Left cardiac atrium (tissue), 4 donors: ENCODE results near the gene FLNC. TPM values are rescaled to one million over a fixed set of nuclear protein-coding genes. Genes with fewer than 3 reads are reported as not detected.

Source experiments
- ATAC-seq, 2 donors: fragments of 200-7000 bp; cut with Tn5 transposase; one replicate each; pipeline ENCODE4 v1.9.1; 2020; ENCODE audit warnings: mild to moderate bottlenecking in 2 of 2, moderate library complexity in 2 of 2
- DNase-seq: peaks from one replicate; pipeline ENCODE4 v3.0.0-alpha.2; 2020
- intact Hi-C, 2 donors: fragments of 100-400 bp; cut with DNase I; formaldehyde crosslinking; loops; one replicate each; pipeline versions ENCODE4 v1.14.1 to v1.15.1; 2022 to 2023
- long read RNA-seq: library from polyadenylated mRNA; unstranded; transcript quantifications from one replicate; pipeline ENCODE4 v2.0.0, GENCODE V29; 2021
- total RNA-seq, 2 donors: library from RNA; stranded (reverse); fragmentation: NEBNext Ultra II Directional; extraction: Animal tissue kit (Norgen Biotek cat#: 25700); gene quantifications; one replicate each; pipeline ENCODE4 v1.2.1, GENCODE V29; 2021
- donor health status: DM: no; HTN: yes; CAD: no.
- donor health status: DM: no; HTN: yes; CAD: no; lungs with severe emphysema.
- donor health status: DM: yes; HTN: yes; CAD: no.
- donor health status: Dilated cardiomyopathy.

FLNC gene
- total RNA-seq: 100 to 1,000 TPM; 226 to 257 TPM
- long read RNA-seq, partial matches to known transcripts: 211 of 225 reads
- long read RNA-seq, other reads (novel, unspliced or antisense): 14 of 225 reads

GRCh38 chr7:128830231-128831177, at the start of gene FLNC:
TSS of gene FLNC (plus strand) at chr7:128830406. CDS start at chr7:128830638, 232 bp downstream.
- peak; percentile 70 for DNase-seq
- intact Hi-C loops: no loop called here
- ATAC-seq: peak; percentile 15 to 28

GRCh38 chr7:128781126-128781525, 49.1 kb upstream of the FLNC start:
- intact Hi-C loops: no loop called here
- DNase-seq: no peak
- ATAC-seq: no peak

GRCh38 chr7:128781851-128782250, 48.4 kb upstream of the FLNC start:
- no peak for ATAC-seq
- no peak for DNase-seq
- intact Hi-C loops: no loop called here

GRCh38 chr7:128783143-128783861, 46.9 kb upstream of the FLNC start:
- peak; percentile 71 for DNase-seq
- peak; percentile 70 to 93 for ATAC-seq
- intact Hi-C loops: no loop called here

- intact Hi-C loops: loop anchor here in 1 of 2 donors (5.0 kb wide), 1 partner anchor 37 kb away; no protein-coding TSS in a partner anchor
- DNase-seq (no peak), ATAC-seq (no peak)
These were observed 44.5 kb upstream of the FLNC start for GRCh38 chr7:128785738-128786137.

GRCh38 chr7:128788446-128789412, 41.5 kb upstream of the FLNC start:
- ATAC-seq: no peak
- intact Hi-C loops: loop anchor here in 1 of 2 donors (5.0 kb wide), 1 partner anchor 34 kb away; no protein-coding TSS in a partner anchor
- no peak for DNase-seq

GRCh38 chr7:128790315-128791041, 39.7 kb upstream of the FLNC start:
- DNase-seq: no peak
- intact Hi-C loops: no loop called here
- peak; percentile 28 to 38 for ATAC-seq

- intact Hi-C loops: no loop called here
- ATAC-seq (peak; percentile 91 to 96), DNase-seq (peak; percentile 76)
These were observed 38.9 kb upstream of the FLNC start, which contains the start of gene CCDC136 for GRCh38 chr7:128791121-128791971. TSS of gene CCDC136 (plus strand) at chr7:128791968. CDS start at chr7:128792412, 444 bp downstream.

- ATAC-seq: peak in 1 of 2 donors; percentile 29
- DNase-seq: no peak
- intact Hi-C loops: no loop called here
These were observed 38.3 kb upstream of the FLNC start for GRCh38 chr7:128791972-128792327.

- ATAC-seq (no peak), DNase-seq (no peak)
- intact Hi-C loops: no loop called here
These were observed 37.6 kb upstream of the FLNC start for GRCh38 chr7:128792471-128793180.

GRCh38 chr7:128793181-128793547, 37.0 kb upstream of the FLNC start:
- no peak for ATAC-seq
- DNase-seq: no peak
- intact Hi-C loops: no loop called here

- intact Hi-C loops: no loop called here
- DNase-seq (no peak), ATAC-seq (no peak)
These were observed 36.2 kb upstream of the FLNC start for GRCh38 chr7:128794020-128794419.

- no peak for ATAC-seq
- intact Hi-C loops: no loop called here
These were observed 35.8 kb upstream of the FLNC start for GRCh38 chr7:128794436-128794835.

GRCh38 chr7:128795129-128795528, 35.1 kb upstream of the FLNC start:
- ATAC-seq (no peak), DNase-seq (no peak)
- intact Hi-C loops: no loop called here

More at GRCh38 chr7:128794436-128794835, 35.8 kb upstream of the FLNC start:
- no peak for DNase-seq

GRCh38 chr7:128796327-128796726, 33.9 kb upstream of the FLNC start:
- ATAC-seq: no peak
- intact Hi-C loops: no loop called here
- no peak for DNase-seq

- ATAC-seq (no peak), DNase-seq (no peak)
- intact Hi-C loops: no loop called here
These were observed 30.8 kb upstream of the FLNC start for GRCh38 chr7:128799451-128799850.

GRCh38 chr7:128800567-128800966, 29.6 kb upstream of the FLNC start:
- intact Hi-C loops: no loop called here
- ATAC-seq: no peak

More at GRCh38 chr7:128800567-128800966, 29.6 kb upstream of the FLNC start:
- DNase-seq: no peak
